HEK293T (cell line): ENCODE measurements around the gene CRYBG1.

Source experiments
- BHLHE40 ChIP-seq: fragments of 450-650 bp; IDR thresholded peaks from 2 replicates; pipeline ENCODE4 v1.6.1; 2016; ENCODE audit warnings: mild to moderate bottlenecking, moderate library complexity, borderline replicate concordance
- ELF4 ChIP-seq: fragments of 450-650 bp; IDR thresholded peaks from 2 replicates; pipeline ENCODE4 v1.6.1; 2017; ENCODE audit warnings: antibody characterized with exemption
- FOXA1 ChIP-seq: fragments of 450-650 bp; IDR thresholded peaks from 2 replicates; pipeline ENCODE4 v1.6.1; 2016; ENCODE audit warnings: mild to moderate bottlenecking
- FOXK2 ChIP-seq: fragments of 450-650 bp; IDR thresholded peaks from 2 replicates; pipeline ENCODE4 v1.6.1; 2016; ENCODE audit warnings: mild to moderate bottlenecking
- FOXM1 ChIP-seq: fragments of 450-650 bp; IDR thresholded peaks from 2 replicates; pipeline ENCODE4 v1.6.1; 2017; ENCODE audit warnings: mild to moderate bottlenecking, borderline replicate concordance
- LEF1 ChIP-seq: fragments of 450-650 bp; IDR thresholded peaks from 2 replicates; pipeline ENCODE4 v1.6.1; 2017; ENCODE audit warnings: mild to moderate bottlenecking, borderline replicate concordance
- NFRKB ChIP-seq: fragments of 450-650 bp; IDR thresholded peaks from 2 replicates; pipeline ENCODE4 v1.6.1; 2016; ENCODE audit warnings: mild to moderate bottlenecking, moderate library complexity
- SUZ12 ChIP-seq: fragments of 450-650 bp; IDR thresholded peaks from 2 replicates; pipeline ENCODE4 v1.6.1; 2016; ENCODE audit warnings: mild to moderate bottlenecking

- no peak for TF ChIP-seq SUZ12
- TF ChIP-seq LEF1 = no peak
- no peak for TF ChIP-seq FOXK2
- no peak for TF ChIP-seq NFRKB
- no peak for TF ChIP-seq BHLHE40
- no peak for TF ChIP-seq FOXA1
- TF ChIP-seq FOXM1 = no peak
- no peak for TF ChIP-seq ELF4
These were observed 110.3 kb downstream of the CRYBG1 start for GRCh38 chr6:106470811-106471210.
